ENCODE measurements around the gene PPP1R12C. TPM values are rescaled to one million over a fixed set of nuclear protein-coding genes. Genes with fewer than 3 reads are reported as not detected.

PPP1R12C gene
- total RNA-seq, 4 donors from 2014 or later = 43.5 to 288 (median 116) TPM

GRCh38 chr19:55118401-55118991 lies 1.1 kb upstream of the PPP1R12C start:
- intact Hi-C loops (cut with DNase I; ENCODE audit: low total_unique reads) = loop anchor here (10.0 kb wide), 1 partner anchor 526 kb away; the partner anchor contains the start of genes CCDC106, ZNF580 and ZNF581
- Histone ChIP-seq H3K27ac (peak overlapping the region; percentile 78 to 100), H3K27me3 (no peaks in the 10 kb centered on the region), H3K36me3 (no peaks in the 10 kb centered on the region), H3K4me1 (peaks cover 13 to 20% of the 10 kb centered on the region in 2 donors), H3K4me3 (peak overlapping the region; percentile 48 to 75), H3K9me3 (no peaks in the 10 kb centered on the region)
- TF ChIP-seq POLR2A (IDR thresholded peaks at IDR 0.05) = no peak
- DNase-seq = peak in 1 of 2 donors; percentile 46

GRCh38 chr19:55117663-55118391 lies 390 bp upstream of the PPP1R12C start:
- Histone ChIP-seq H3K36me3 (no peaks in the 10 kb centered on the region), H3K9me3 (no peaks in the 10 kb centered on the region), H3K4me1 (peaks cover 13 to 26% of the 10 kb centered on the region in 2 donors), H3K27ac (peak overlapping the region; percentile 78 to 100), H3K27me3 (no peaks in the 10 kb centered on the region), H3K4me3 (peak overlapping the region; percentile 48 to 75)
- DNase-seq = peak; percentile 98 to 99
- peak in 1 of 2 donors; percentile 33 for TF ChIP-seq POLR2A (IDR thresholded peaks at IDR 0.05)
- TF ChIP-seq CTCF (IDR thresholded peaks at IDR 0.05) = peak in 2 of 4 experiments; percentile 22 to 39
- intact Hi-C loops (cut with DNase I; ENCODE audit: low total_unique reads) = loop anchor here (10.0 kb wide), 1 partner anchor 527 kb away; the partner anchor contains the start of genes CCDC106, ZNF580 and ZNF581

- H3K4me3 ChIP-seq = peak overlapping the region; percentile 75 to 80
- intact Hi-C loops (cut with DNase I; ENCODE audit: low total_unique reads) = loop anchor here (10.0 kb wide), 1 partner anchor 528 kb away; the partner anchor contains the start of genes CCDC106, ZNF580 and ZNF581
- H3K9me3 ChIP-seq = no peaks in the 10 kb centered on the region
- no peaks in the 10 kb centered on the region for H3K36me3 ChIP-seq
- H3K4me1 ChIP-seq = peaks cover 13 to 38% of the 10 kb centered on the region in 2 donors
- TF ChIP-seq POLR2A (IDR thresholded peaks at IDR 0.05) = peak; percentile 27 to 44
- no peak for TF ChIP-seq CTCF (IDR thresholded peaks at IDR 0.05)
- H3K27me3 ChIP-seq = no peaks in the 10 kb centered on the region
- DNase-seq = peak; percentile 72 to 73
- peak overlapping the region; percentile 97 to 100 for H3K27ac ChIP-seq
Observed at GRCh38 chr19:55116232-55116858, 1.1 kb downstream of the PPP1R12C start.

GRCh38 chr19:55115446-55116065 lies 1.9 kb downstream of the PPP1R12C start:
- intact Hi-C loops (cut with DNase I; ENCODE audit: low total_unique reads) = loop anchor here (10.0 kb wide), 1 partner anchor 529 kb away; the partner anchor contains the start of genes CCDC106, ZNF580 and ZNF581
- Histone ChIP-seq H3K9me3 (no peaks in the 10 kb centered on the region), H3K27ac (peak overlapping the region; percentile 97 to 100), H3K27me3 (no peaks in the 10 kb centered on the region), H3K4me1 (peaks cover 13 to 38% of the 10 kb centered on the region in 2 donors), H3K4me3 (peak overlapping the region; percentile 75 to 80), H3K36me3 (no peaks in the 10 kb centered on the region)
- peak; percentile 43 to 50 for DNase-seq
- no peak for TF ChIP-seq CTCF (IDR thresholded peaks at IDR 0.05)
- TF ChIP-seq POLR2A (IDR thresholded peaks at IDR 0.05) = peak in 1 of 2 donors; percentile 17

GRCh38 chr19:55114566-55115145 lies 2.8 kb downstream of the PPP1R12C start:
- intact Hi-C loops (cut with DNase I; ENCODE audit: low total_unique reads) = loop anchor here (10.0 kb wide), 1 partner anchor 530 kb away; the partner anchor contains the start of genes CCDC106, ZNF580 and ZNF581
- Histone ChIP-seq H3K27ac (peak overlapping the region; percentile 97 to 100), H3K36me3 (no peaks in the 10 kb centered on the region), H3K27me3 (no peaks in the 10 kb centered on the region), H3K9me3 (no peaks in the 10 kb centered on the region), H3K4me1 (peaks cover 13 to 38% of the 10 kb centered on the region in 2 donors), H3K4me3 (no peak overlapping the region)
- no peak for TF ChIP-seq POLR2A (IDR thresholded peaks at IDR 0.05)
- no peak for TF ChIP-seq CTCF (IDR thresholded peaks at IDR 0.05)
- no peak for DNase-seq

Measured in uterus (tissue), 4 donors.